Activated CD4-positive, alpha-beta T cell treated with anti-CD3 and anti-CD28 coated beads, Interleukin-10, Interleukin-2, amounts not matched to agents 100 ng/mL and 50 ng/mL, durations not matched to agents 16 hours and 8 hours (primary cell): ENCODE results near the gene NFASC.
A peak's percentile ranks its signal among the peaks of the same experiment; 100 is the strongest.

Experiments used
- DNase-seq: peaks from one replicate; pipeline ENCODE4 v3.0.0-alpha.2; 2020

Gene NFASC

GRCh38 chr1:204962742-204963632 is 92.3 kb downstream of the NFASC start:
- DNase-seq = no peak

- DNase-seq = no peak
These were observed 96.8 kb downstream of the NFASC start for GRCh38 chr1:204967451-204967850.

- DNase-seq = no peak
These were observed 97.5 kb downstream of the NFASC start for GRCh38 chr1:204968135-204968534.

- no peak for DNase-seq
These were observed 98.3 kb downstream of the NFASC start for GRCh38 chr1:204968951-204969350.

- DNase-seq = no peak
These were observed 100.3 kb downstream of the NFASC start for GRCh38 chr1:204970937-204971336.

- DNase-seq = no peak
These were observed 101.1 kb downstream of the NFASC start for GRCh38 chr1:204971517-204972336.

- no peak for DNase-seq
These were observed 101.8 kb downstream of the NFASC start for GRCh38 chr1:204972426-204972825.

- no peak for DNase-seq
These were observed 102.8 kb downstream of the NFASC start for GRCh38 chr1:204973449-204973848.

- no peak for DNase-seq
These were observed 103.7 kb downstream of the NFASC start for GRCh38 chr1:204974327-204974726.

- DNase-seq = no peak
These were observed 104.4 kb downstream of the NFASC start for GRCh38 chr1:204975021-204975420.

- DNase-seq = peak; percentile 62
These were observed 105.0 kb downstream of the NFASC start for GRCh38 chr1:204975568-204976235.

GRCh38 chr1:204976646-204977045 is 106.0 kb downstream of the NFASC start:
- DNase-seq = no peak

GRCh38 chr1:204977318-204977717 is 106.7 kb downstream of the NFASC start:
- peak; percentile 8 for DNase-seq

GRCh38 chr1:204978782-204979181 is 108.1 kb downstream of the NFASC start:
- DNase-seq = no peak

GRCh38 chr1:204979306-204979705 is 108.6 kb downstream of the NFASC start:
- DNase-seq = no peak

- no peak for DNase-seq
These were observed 109.4 kb downstream of the NFASC start for GRCh38 chr1:204979891-204980649.

GRCh38 chr1:204980840-204981405 is 110.3 kb downstream of the NFASC start:
- DNase-seq = no peak

GRCh38 chr1:204983136-204983535 is 112.5 kb downstream of the NFASC start:
- no peak for DNase-seq

GRCh38 chr1:204983881-204984280 is 113.2 kb downstream of the NFASC start:
- no peak for DNase-seq

GRCh38 chr1:204984499-204984898 is 113.8 kb downstream of the NFASC start:
- no peak for DNase-seq

- no peak for DNase-seq
These were observed 115.5 kb downstream of the NFASC start for GRCh38 chr1:204986181-204986580.

GRCh38 chr1:204987689-204988088 is 117.0 kb downstream of the NFASC start:
- no peak for DNase-seq
